Activated effector memory CD4-positive, alpha-beta T cell treated with anti-CD3 and anti-CD28 coated beads, Interleukin-2, amount 50 U/mL, for 16 hours (primary cell): Measurements from ENCODE around the gene CHP1.
"Not testable (repeated sequence)": the region's sequence is repeated elsewhere in the genome, so short reads cannot be mapped to it uniquely, and the experiment has no call there.

Source experiments
- DNase-seq: peaks from one replicate; pipeline ENCODE4 v3.0.0-alpha.2; 2020

The CHP1 gene

DNA sequence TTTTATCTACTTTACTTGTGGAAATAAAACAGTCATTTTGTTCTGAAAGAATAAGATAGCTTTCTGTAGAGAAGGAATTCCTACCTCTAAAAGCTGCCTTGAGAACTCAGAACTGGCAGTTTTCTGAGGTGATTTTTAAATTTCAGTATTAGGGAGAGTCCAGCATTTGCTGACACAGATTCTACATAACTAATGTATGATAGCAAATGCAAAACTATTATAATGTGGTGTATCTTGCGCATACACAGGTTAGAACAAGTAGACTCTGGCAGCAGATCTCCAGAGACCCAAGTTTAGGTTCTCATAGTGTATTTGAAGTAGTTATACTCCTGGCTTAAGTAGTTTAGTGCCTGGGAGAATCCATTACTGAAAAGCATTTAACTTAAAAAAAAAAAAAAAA is 70.5 kb downstream of the CHP1 start:
- DNase-seq, result no peak

GRCh38 chr15:41304149-41304770 is 73.2 kb downstream of the CHP1 start:
- DNase-seq, result no peak

DNA sequence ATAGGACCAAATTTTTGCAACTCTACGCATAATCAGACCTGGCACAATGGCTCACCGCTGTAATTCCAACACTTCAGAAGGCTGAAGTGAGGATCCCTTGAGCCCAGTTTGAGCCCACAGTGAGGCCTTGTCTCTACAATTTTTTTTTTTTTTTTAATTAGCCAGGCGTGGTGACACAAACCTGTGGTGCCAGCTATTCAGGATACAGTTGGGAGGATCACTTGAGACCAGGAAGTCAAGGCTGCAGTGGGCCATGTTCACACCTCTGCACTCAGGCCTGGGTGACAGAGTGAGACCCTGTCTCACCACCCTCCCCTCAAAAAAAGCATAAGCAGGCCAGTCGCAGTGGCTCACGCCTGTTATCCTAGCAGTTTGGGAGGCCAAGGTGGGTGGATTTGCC is 76.6 kb downstream of the CHP1 start:
- DNase-seq, result no peak

- no peak for DNase-seq
These were observed 78.3 kb downstream of the CHP1 start for GRCh38 chr15:41309226-41309905.

- not testable (repeated sequence) for DNase-seq
These were observed 89.8 kb downstream of the CHP1 start for GRCh38 chr15:41320805-41321330.

- DNase-seq, result no peak
These were observed 92.5 kb downstream of the CHP1 start for GRCh38 chr15:41323611-41324010.

DNA sequence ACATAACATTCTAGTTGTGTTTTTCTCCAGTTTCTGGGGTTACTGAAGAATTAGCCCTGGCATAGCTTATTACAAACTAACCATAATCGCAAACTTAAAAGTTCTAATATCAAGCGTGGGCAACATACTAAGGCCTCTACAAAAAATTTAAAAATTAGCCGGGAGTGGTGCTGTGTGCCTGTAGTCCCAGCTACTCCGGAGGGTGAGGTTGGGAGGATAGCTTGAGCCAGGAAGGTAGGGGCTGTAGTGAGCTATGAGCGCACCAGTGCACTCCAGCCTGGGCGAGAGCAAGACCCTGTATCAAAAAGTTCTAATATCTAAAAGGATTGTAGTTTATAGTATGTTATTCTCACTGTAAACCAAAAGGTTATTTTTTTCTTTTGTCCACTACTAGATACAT is 100.2 kb downstream of the CHP1 start:
- no peak for DNase-seq
